Tibial nerve (tissue), 4 donors: ENCODE results near the gene TXNIP. TPM values are rescaled to one million over a fixed set of nuclear protein-coding genes. Genes with fewer than 3 reads are reported as not detected.

Experiments
- DNase-seq, 2 donors: peaks; one replicate each; pipeline ENCODE4 v3.0.0-alpha.2; 2019; ENCODE audit warnings: low spot score in 2 of 2
- H3K27ac ChIP-seq, 4 donors: fragments of 200-600 bp; sonication (generic) in 3 of 4; one replicate each; pipeline ENCODE4 v1.5.1; 2017 to 2019; ENCODE audit warnings: mild to moderate bottlenecking in 1 of 4
- H3K27me3 ChIP-seq, 2 donors: fragments of 200-600 bp; sonication (generic) in 1 of 2; one replicate each; pipeline versions ENCODE4 v1.5.1 to v1.6.0; 2017 to 2019
- H3K36me3 ChIP-seq, 3 donors: fragments of 200-600 bp; sonication (generic); one replicate each; pipeline ENCODE4 v1.5.1; 2018 to 2019
- H3K4me1 ChIP-seq, 4 donors: fragments of 200-600 bp; sonication (generic) in 3 of 4; one replicate each; pipeline ENCODE4 v1.5.1; 2017 to 2019
- H3K4me3 ChIP-seq, 4 donors: fragments of 200-600 bp; sonication (generic) in 3 of 4; one replicate each; pipeline ENCODE4 v1.5.1; 2017 to 2019; ENCODE audit warnings: mild to moderate bottlenecking in 1 of 4, moderate library complexity in 1 of 4
- H3K9me3 ChIP-seq, 4 donors: fragments of 200-600 bp; sonication (generic) in 3 of 4; one replicate each; pipeline ENCODE4 v1.5.1; 2017 to 2019
- CTCF ChIP-seq, 5 experiments: fragments of 200-600 bp in 3 of 5; fragments of 450-650 bp in 2 of 5; sonication (generic) in 3 of 5; IDR thresholded peaks; one replicate each; pipeline ENCODE4 v1.5.1; 2016 to 2019; ENCODE audit warnings: antibody characterized with exemption in 5 of 5, mild to moderate bottlenecking in 3 of 5, moderate library complexity in 2 of 5
- EP300 ChIP-seq, 2 donors: sonication (generic); formaldehyde crosslinking; IDR thresholded peaks; one replicate each; pipeline ENCODE4 v1.6.1; 2017; ENCODE audit warnings: antibody characterized with exemption in 2 of 2, mild to moderate bottlenecking in 1 of 2
- POLR2A ChIP-seq, 2 donors: fragments of 450-650 bp; IDR thresholded peaks; one replicate each; pipeline ENCODE4 v1.6.1; 2017; ENCODE audit warnings: antibody characterized with exemption in 2 of 2, mild to moderate bottlenecking in 2 of 2, moderate library complexity in 2 of 2
- WGBS, 2 donors: methylation state at CpG; one replicate each; pipeline ENCODE4 v1.1.5; 2018; 5-methylcytosine and 5-hydroxymethylcytosine counted together
- total RNA-seq, 4 donors: library from RNA; depleted of rRNA; stranded (reverse); fragments of >200 nt; gene quantifications; one replicate each; pipeline ENCODE4 v1.1.0, GENCODE V29; 2016

TXNIP gene
- total RNA-seq, 4 donors from 2014 or later, result 1,863 to 2,525 (median 2,185) TPM

GRCh38 chr1:146013559-146013922 is 17.2 kb upstream of the TXNIP start:
- WGBS, 2 donors, result 62 to 85% methylated on average over 6 of the region's 6 CpGs
- Histone ChIP-seq H3K27ac (no peak overlapping the region), H3K4me3 (no peak overlapping the region), H3K27me3 (no peaks in the 10 kb centered on the region), H3K4me1 (peaks cover 0 to 16% (median 2%) of the 10 kb centered on the region in 4 donors), H3K36me3 (no peaks in the 10 kb centered on the region), H3K9me3 (no peaks in the 10 kb centered on the region)
- no peak for DNase-seq
- TF ChIP-seq CTCF (IDR thresholded peaks at IDR 0.05) (no peak), POLR2A (IDR thresholded peaks at IDR 0.05) (no peak), EP300 (IDR thresholded peaks at IDR 0.05) (no peak)

- peaks cover 0 to 18% (median 2%) of the 10 kb centered on the region in 4 donors for H3K4me1 ChIP-seq
- H3K9me3 ChIP-seq, result no peaks in the 10 kb centered on the region
- no peaks in the 10 kb centered on the region for H3K27me3 ChIP-seq
- WGBS, 2 donors, result 5 to 7% methylated on average over 4 of the region's 4 CpGs
- TF ChIP-seq CTCF (IDR thresholded peaks at IDR 0.05), result peak; percentile 53 to 84 (median 71)
- peak in 1 of 2 donors; percentile 75 for TF ChIP-seq EP300 (IDR thresholded peaks at IDR 0.05)
- TF ChIP-seq POLR2A (IDR thresholded peaks at IDR 0.05), result no peak
- peak overlapping the region in 1 of 4 donors; percentile 24 for H3K27ac ChIP-seq
- peak in 1 of 2 donors; percentile 87 for DNase-seq
- no peak overlapping the region for H3K4me3 ChIP-seq
- no peaks in the 10 kb centered on the region for H3K36me3 ChIP-seq
Observed at GRCh38 chr1:146012703-146013558, 16.6 kb upstream of the TXNIP start.

GRCh38 chr1:146010126-146010738 is 13.9 kb upstream of the TXNIP start:
- 82 to 85% methylated on average over 8 of the region's 8 CpGs for WGBS, 2 donors

GRCh38 chr1:146007489-146008133 is 11.2 kb upstream of the TXNIP start:
- no peaks in the 10 kb centered on the region for H3K27me3 ChIP-seq
- no peaks in the 10 kb centered on the region for H3K36me3 ChIP-seq
- peak overlapping the region; percentile 79 to 93 (median 89) for H3K27ac ChIP-seq
- H3K9me3 ChIP-seq, result no peaks in the 10 kb centered on the region
- TF ChIP-seq CTCF (IDR thresholded peaks at IDR 0.05) (no peak), EP300 (IDR thresholded peaks at IDR 0.05) (no peak), POLR2A (IDR thresholded peaks at IDR 0.05) (no peak)
- H3K4me1 ChIP-seq, result peaks cover 0 to 47% (median 19%) of the 10 kb centered on the region in 4 donors
- WGBS, 2 donors, result 78 to 86% methylated on average over 8 of the region's 8 CpGs
- no peak overlapping the region for H3K4me3 ChIP-seq
- no peak for DNase-seq

More at GRCh38 chr1:146010126-146010738, 13.9 kb upstream of the TXNIP start:
- TF ChIP-seq CTCF (IDR thresholded peaks at IDR 0.05), result no peak
- TF ChIP-seq POLR2A (IDR thresholded peaks at IDR 0.05), result no peak
- peak in 1 of 2 donors; percentile 25 for TF ChIP-seq EP300 (IDR thresholded peaks at IDR 0.05)
- no peaks in the 10 kb centered on the region for H3K9me3 ChIP-seq
- DNase-seq, result no peak
- H3K36me3 ChIP-seq, result no peaks in the 10 kb centered on the region
- H3K4me3 ChIP-seq, result no peak overlapping the region
- peak overlapping the region in 2 of 4 donors; percentile 65 to 92 for H3K27ac ChIP-seq
- H3K4me1 ChIP-seq, result peaks cover 0 to 40% (median 20%) of the 10 kb centered on the region in 4 donors
- H3K27me3 ChIP-seq, result no peaks in the 10 kb centered on the region
